Ramos (cell line): ENCODE measurements around the gene FCHO2.

Experiments
- in situ Hi-C: fragments of 300-500 bp; cut with MboI; formaldehyde crosslinking; loops from one replicate; pipeline ENCODE4 v1.14.3; 2022; ENCODE audit warnings: low sequenced_read_pairs; ENCODE audit not compliant: unreplicated experiment

The FCHO2 gene

GRCh38 chr5:73027361-73027760 is 71.5 kb downstream of the FCHO2 start:
- in situ Hi-C loops, result no loop called here

DNA sequence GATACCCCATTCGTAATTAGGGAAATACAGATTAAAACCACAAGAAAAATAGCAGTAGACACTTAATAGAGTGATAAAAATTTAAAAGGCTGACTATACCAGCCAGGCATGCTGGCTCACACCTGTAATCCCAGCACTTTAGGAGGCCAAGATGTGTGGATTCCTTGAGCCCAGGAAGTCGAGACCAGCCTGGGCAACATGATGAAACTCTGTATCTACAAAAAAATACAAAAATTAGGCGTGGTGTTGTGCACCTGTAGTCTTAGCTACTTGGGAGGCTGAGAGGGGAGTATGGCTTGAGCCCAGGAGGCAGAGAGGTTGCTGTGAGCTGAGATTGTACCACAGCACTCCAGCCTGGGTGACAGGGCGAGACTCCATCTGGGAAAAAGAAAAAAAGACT is 72.0 kb downstream of the FCHO2 start:
- in situ Hi-C loops, result no loop called here

DNA sequence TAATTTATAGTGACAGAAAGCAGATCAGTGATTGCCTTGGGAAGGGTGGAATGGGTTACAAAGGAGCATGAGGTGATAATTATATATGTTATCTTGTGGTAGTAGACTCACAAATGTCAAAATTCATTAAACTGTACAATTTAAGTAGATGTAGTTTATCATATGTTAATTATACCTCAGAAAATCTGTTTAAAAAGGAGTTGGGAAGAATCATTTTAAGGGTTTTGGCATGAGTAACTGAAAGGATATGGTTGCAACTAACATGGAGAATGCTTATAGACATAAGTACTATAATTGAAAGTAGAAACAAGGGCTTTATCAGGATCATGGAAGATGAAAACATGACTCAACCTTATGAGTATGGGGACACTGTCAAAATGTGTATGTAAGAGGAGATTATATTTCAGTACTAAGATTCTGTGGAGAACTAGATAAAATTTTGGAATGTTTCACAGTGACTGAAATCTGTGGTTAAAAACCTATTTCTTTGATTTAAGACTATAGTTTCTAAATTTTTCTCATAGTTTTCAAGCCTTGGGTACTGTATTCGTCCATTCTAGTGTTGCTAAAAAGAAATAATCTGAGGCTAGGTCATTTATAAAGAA is 73.3 kb downstream of the FCHO2 start:
- in situ Hi-C loops, result no loop called here

GRCh38 chr5:73030531-73030930 is 74.7 kb downstream of the FCHO2 start:
- in situ Hi-C loops, result no loop called here

DNA sequence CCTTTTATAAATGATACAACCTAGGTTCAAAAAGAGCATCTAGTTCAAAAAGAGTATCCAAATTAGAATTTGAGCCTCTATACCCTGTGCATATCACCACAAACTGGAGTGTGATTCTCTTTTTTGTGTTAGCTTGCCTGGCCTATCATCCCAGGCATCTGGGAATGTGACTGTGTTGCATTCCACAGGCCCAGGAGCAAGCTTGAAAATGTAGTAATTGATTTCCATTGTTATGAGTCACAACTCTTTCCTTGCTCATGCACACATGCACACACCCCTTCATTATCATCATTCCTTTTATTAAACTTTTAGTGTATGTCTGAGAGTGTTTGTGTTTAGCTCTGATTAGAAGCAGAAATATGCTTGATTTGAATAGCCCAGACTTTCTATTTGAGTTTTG is 75.2 kb downstream of the FCHO2 start:
- in situ Hi-C loops, result no loop called here

- in situ Hi-C loops, result no loop called here
Measured at GRCh38 chr5:73031839-73032238, 76.0 kb downstream of the FCHO2 start.

DNA sequence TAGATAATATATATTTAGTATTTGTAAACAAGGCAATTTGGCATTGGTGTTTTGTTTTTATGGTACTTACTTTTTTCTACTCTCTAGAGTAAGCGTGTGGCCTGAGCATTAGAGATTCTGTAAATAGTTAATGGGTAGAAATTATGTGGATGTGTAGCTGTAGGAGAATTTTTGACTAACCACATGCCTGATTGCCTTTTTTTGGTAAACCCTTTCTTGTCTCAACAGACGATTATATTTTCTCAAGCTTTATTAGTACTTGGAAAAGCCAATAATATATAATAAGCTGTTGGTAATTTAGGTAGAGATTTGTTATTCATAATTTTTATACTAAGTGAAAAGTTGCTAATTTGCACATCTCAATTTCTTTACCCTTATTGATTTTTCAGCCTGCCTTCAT is 76.8 kb downstream of the FCHO2 start:
- in situ Hi-C loops, result no loop called here

DNA sequence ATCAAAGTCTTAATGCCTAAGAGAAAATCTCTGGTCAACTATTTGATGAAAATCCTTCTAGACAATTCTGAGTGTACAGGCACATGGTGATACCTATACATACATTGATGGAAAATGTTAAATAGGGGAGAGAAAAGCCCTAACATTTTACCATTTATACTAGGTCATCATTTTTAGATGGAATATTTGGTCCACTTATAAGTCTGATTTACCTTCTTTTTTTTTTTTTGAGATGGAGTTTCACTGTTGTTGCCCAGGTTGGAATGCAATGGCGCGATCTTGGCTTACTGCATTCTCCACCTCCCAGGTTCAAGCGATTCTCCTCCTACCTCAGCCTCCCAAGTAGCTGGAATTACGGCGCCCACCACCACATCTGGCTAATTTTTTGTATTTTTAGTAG is 81.7 kb downstream of the FCHO2 start:
- in situ Hi-C loops, result no loop called here

DNA sequence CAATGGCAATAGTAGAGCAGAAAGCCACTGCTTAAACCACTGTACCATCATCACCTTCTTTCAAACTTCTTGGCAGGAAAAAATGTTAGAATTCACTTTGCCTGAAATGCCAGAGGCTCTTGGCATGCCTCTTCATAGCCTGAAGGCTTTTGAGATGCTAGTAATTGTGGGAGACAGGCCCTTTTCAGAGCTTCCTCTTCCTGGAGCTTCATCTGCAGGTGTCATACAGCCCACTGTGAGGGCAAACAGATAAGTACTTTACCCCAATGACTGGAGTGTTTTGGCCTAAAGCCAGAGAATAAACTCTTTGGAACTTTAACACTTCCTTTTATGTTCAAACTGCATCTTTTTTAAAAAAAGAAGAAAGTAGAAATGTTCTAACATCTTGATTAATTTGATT is 83.2 kb downstream of the FCHO2 start:
- in situ Hi-C loops, result no loop called here

DNA sequence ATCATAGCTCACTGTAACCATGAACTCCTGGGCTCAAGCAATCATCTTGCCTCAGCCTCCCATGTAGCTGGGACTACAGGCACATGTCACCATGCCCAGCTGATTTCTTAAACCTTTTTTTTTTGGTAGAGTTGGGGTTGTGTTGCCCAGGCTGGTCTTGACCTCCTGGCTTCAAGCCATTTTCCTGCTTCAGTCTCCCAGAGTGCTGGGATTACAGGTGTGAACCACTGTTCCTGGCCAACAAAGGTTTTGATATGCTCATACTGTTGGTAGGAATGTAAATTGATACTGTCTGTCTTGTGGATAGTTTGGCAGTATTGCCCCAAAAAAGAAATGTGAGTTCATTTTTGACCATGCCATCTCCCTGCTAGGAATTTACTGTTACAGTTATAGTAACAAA is 87.2 kb downstream of the FCHO2 start:
- in situ Hi-C loops, result no loop called here

DNA sequence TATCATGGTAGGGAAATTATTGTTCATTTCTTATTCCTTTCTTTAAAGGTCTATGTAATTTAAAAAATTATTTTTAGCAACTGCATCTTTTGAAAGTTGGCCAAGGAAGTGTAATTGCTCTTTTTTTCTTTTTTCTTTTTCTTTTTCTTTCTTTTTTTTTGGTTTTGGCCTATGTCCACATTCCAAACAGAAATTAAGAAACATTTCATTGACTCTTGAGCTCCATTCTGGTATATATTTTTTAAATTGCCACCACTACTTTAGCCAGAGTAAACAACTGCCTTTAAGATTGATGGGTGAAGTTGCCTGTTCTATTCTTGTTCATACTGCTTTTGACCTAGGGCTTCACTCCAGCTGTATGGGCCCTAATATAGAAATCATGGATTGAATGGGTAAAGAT is 88.7 kb downstream of the FCHO2 start:
- in situ Hi-C loops, result no loop called here

GRCh38 chr5:73045623-73046022 is 89.8 kb downstream of the FCHO2 start:
- in situ Hi-C loops, result no loop called here

DNA sequence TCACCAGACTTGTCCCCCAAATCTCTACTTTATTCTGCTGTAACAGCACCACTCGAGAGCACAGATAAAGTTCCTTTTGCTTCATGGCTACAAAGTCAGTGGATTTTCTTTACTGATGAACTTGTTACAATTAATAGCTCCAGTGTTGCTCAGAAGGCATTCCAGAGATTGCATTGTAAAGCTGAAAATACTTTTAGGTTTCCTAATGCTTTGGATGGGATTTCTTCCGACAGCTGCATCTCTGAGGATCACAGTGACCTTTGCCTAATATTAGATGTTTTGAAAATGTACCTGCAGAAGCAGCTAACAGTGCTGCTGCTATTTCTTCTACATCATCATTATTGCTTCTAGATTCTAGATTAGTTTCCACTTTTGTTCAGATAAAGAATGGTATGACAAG is 105.8 kb downstream of the FCHO2 start:
- in situ Hi-C loops, result no loop called here

GRCh38 chr5:73066466-73066865 is 110.6 kb downstream of the FCHO2 start:
- in situ Hi-C loops, result no loop called here

DNA sequence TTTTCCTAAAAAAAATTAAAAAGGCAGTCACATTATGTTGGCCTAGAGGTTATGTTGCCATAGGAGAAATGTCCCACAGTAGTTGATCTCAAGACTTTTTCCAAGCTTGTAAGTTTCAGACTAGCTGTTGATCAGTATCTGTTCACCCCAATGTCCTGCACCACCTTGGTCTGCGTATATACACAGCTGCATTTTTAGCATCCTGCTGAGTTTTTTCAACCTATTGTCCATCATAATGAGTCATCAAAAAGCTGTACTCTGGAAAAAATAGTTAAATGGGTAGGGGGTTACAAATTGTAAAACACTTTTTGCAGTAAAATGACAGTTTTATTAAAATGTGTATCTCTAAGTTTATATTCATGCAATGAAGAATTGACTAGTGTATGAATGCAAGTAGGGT is 111.4 kb downstream of the FCHO2 start:
- in situ Hi-C loops, result no loop called here

- in situ Hi-C loops, result no loop called here
Measured at GRCh38 chr5:73081093-73081492, 125.3 kb downstream of the FCHO2 start.

DNA sequence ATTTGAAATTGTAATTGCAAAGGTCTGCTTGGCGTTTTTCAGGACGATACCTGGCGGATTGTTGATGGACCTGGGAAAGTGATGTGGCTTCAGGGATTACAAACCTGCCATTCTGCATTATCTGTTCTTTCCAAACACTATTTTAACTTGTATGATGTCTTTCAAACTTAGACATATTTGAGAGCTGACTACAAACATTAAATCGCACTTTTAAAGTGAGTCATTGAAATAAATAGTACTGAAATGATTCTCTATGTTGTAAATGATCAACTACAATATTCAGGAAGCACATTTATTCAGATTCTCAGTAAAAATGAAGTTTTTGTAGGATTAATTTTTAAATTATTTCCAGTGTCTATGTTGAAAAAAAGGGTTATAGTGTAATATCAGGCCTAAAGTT is 132.2 kb downstream of the FCHO2 start:
- in situ Hi-C loops, result no loop called here

- in situ Hi-C loops, result no loop called here
Measured at GRCh38 chr5:73093943-73094342, 138.1 kb downstream of the FCHO2 start.

- in situ Hi-C loops, result no loop called here
Measured at GRCh38 chr5:73094415-73094814, 138.6 kb downstream of the FCHO2 start.

DNA sequence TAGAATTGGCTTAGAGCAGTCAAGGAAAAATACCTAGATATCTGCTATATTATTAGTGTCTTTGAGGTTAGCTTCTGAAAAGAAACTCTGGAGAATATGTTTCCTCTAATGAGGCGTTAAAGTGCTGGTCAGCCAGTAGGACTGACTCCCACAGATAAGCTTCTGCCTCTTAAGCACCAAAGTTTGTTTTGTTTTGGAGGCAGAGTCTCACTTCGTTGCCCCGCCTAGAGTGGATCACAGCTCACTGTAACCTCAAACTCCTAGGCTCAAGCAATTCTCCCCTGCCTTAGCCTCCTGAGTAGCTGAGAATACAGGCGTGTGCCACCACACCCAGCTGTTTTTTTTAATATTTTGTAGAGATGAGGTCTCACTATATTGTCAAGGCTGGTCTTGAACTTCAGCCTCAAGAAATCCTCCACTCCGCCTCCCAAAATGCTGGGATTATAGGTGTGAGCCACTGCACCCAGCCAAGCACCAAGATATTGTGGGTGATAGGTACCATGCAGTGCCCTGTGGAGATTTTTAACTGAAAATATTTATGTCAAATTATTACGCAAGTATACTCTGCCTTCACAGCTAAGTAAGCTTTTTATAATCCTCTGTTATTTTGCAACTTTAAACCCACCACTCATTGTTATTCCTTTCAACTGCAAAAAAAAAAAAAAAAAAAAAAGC is 139.9 kb downstream of the FCHO2 start:
- in situ Hi-C loops, result no loop called here

GRCh38 chr5:73096239-73096575 is 140.4 kb downstream of the FCHO2 start:
- in situ Hi-C loops, result no loop called here

DNA sequence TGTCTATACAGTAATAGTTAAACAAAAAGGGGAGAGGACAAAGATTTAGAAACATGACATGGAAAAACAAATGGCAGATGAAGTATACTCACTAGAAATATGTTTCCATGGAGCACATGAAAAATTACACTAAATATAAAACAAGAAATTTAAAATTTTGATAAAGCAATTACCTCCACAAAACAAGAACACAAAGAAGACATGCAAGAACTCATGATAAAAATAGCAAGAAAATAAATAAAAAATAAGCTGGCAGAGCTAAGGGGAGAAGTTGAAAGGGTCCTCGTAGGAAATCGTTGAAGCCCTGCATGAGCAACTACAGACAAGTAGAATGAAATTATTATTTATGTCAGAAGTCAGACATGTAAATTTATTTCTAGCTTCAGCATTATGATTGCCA is 141.9 kb downstream of the FCHO2 start:
- in situ Hi-C loops, result no loop called here
